GM12878 (cell line): Measurements from ENCODE around the gene TEDC1. TPM values are rescaled to one million over a fixed set of nuclear protein-coding genes. Genes with fewer than 3 reads are reported as not detected.

Source experiments
- ATAC-seq: fragments of 200-7000 bp; cut with Tn5 transposase; 3 replicates; pipeline ENCODE4 v1.9.1; 2020; ENCODE audit warnings: mild to moderate bottlenecking, moderate library complexity
- BruUV-seq: library from RNA; stranded (reverse); fragments of 400-500 nt; replicated peaks from 2 replicates; lab custom pipeline; 2021; lab: Mats Ljungman, UMichigan
- CTCF ChIA-PET: fragments of 300-600 bp; sonication (Branson Sonifier 250); formaldehyde crosslinking; extraction: SDS; loops from one replicate; lab custom pipeline; 2021; ENCODE audit warnings: inconsistent platforms; lab: Yijun Ruan, JAX
- POLR2A ChIA-PET: fragments of 350-600 bp; formaldehyde crosslinking; extraction: SDS; loops from one replicate; lab custom pipeline; 2021; ENCODE audit warnings: inconsistent platforms; lab: Charles Lee
- RAD21 ChIA-PET: fragments of 300-600 bp; sonication (Branson Sonifier 250); formaldehyde crosslinking; loops from one replicate; lab custom pipeline; 2023; ENCODE audit warnings: antibody characterized with exemption; ENCODE audit not compliant: unreplicated experiment; lab: Charles Lee
- SMC1A ChIA-PET: fragments of 300-600 bp; sonication (Branson Sonifier 250); formaldehyde crosslinking; loops from one replicate; lab custom pipeline; 2023; ENCODE audit not compliant: unreplicated experiment, uncharacterized antibody; lab: Charles Lee
- DNase-seq: peaks from one replicate; pipeline ENCODE4 v3.0.0-alpha.2; 2011; ENCODE audit warnings: low read depth, low spot score
- FAIRE-seq: peaks from 3 replicates; lab custom pipeline; 2011; peaks lifted over from hg19 to GRCh38; lab: Jason Lieb, UNC
- H2AFZ ChIP-seq: 2 replicates; pipeline ENCODE4 v1.6.0; 2011; ENCODE audit warnings: low read depth, low read length, control low read depth; ENCODE audit not compliant: control insufficient read depth
- H3K27ac ChIP-seq: 2 replicates; pipeline ENCODE4 v1.5.1; 2011; ENCODE audit warnings: control low read depth; ENCODE audit not compliant: control insufficient read depth, insufficient read depth
- H3K27me3 ChIP-seq, 2 experiments: replicated peaks in 1 of 2; 2 replicates each; pipeline versions ENCODE4 v1.6.0 to v1.6.1; 2011; ENCODE audit warnings: low read length in 1 of 2; ENCODE audit not compliant: control insufficient read depth in 2 of 2, insufficient read depth in 2 of 2
- H3K36me3 ChIP-seq, 2 experiments: 2 replicates each; pipeline ENCODE4 v1.5.1; 2011; ENCODE audit warnings: low read length in 1 of 2; ENCODE audit not compliant: control insufficient read depth in 2 of 2, insufficient read depth in 2 of 2
- H3K4me1 ChIP-seq: 2 replicates; pipeline ENCODE4 v1.6.1; 2011; ENCODE audit warnings: mild to moderate bottlenecking, low read length, moderate library complexity, mixed read lengths; ENCODE audit not compliant: control insufficient read depth, insufficient read depth
- H3K4me2 ChIP-seq: 2 replicates; pipeline ENCODE4 v1.6.0; 2011; ENCODE audit warnings: control low read depth; ENCODE audit not compliant: control insufficient read depth, insufficient read depth
- H3K4me3 ChIP-seq: fragments of 200-600 bp; sonication (generic); 2 replicates; pipeline ENCODE4 v1.5.1; 2016
- H3K79me2 ChIP-seq: 2 replicates; pipeline ENCODE4 v1.6.0; 2011; ENCODE audit warnings: low read length; ENCODE audit not compliant: control insufficient read depth, insufficient read depth
- H3K9ac ChIP-seq: 2 replicates; pipeline ENCODE4 v1.8.0; 2011; ENCODE audit warnings: low read length, control low read depth, mixed read lengths; ENCODE audit not compliant: control insufficient read depth, insufficient read depth
- H3K9me3 ChIP-seq: replicated peaks from 3 replicates; pipeline ENCODE4 v1.5.1; 2011; ENCODE audit warnings: mild to moderate bottlenecking, low read length; ENCODE audit not compliant: control insufficient read depth, insufficient read depth
- H4K20me1 ChIP-seq: 2 replicates; pipeline ENCODE4 v1.6.0; 2011; ENCODE audit not compliant: control insufficient read depth, insufficient read depth
- CTCF ChIP-seq, 3 experiments: IDR thresholded peaks in 2 of 3; conservative IDR thresholded peaks in 1 of 3; 2 replicates each; pipeline ENCODE4 v1.5.1; 2011; ENCODE audit warnings: low read depth in 3 of 3, low read length in 3 of 3, mild to moderate bottlenecking in 3 of 3, control low read depth in 2 of 3, moderate library complexity in 2 of 3, inconsistent platforms in 1 of 3, mixed read lengths in 1 of 3; ENCODE audit not compliant: control insufficient read depth in 2 of 3, insufficient read depth in 1 of 3; ENCODE audit errors: extremely low read depth in 1 of 3
- HDGF ChIP-seq: fragments of 450-650 bp; IDR thresholded peaks from 2 replicates; pipeline ENCODE4 v1.6.1; 2016; ENCODE audit warnings: antibody characterized with exemption
- KLF5 ChIP-seq: fragments of 450-650 bp; IDR thresholded peaks from 2 replicates; pipeline ENCODE4 v1.6.1; 2014; ENCODE audit warnings: mild to moderate bottlenecking; ENCODE audit not compliant: partially characterized antibody
- YY1 ChIP-seq: IDR thresholded peaks from 2 replicates; pipeline ENCODE4 v1.6.1; 2011; ENCODE audit warnings: low read depth, mild to moderate bottlenecking, low read length
- ZBTB33 ChIP-seq: fragments of 450-650 bp; IDR thresholded peaks from 2 replicates; pipeline ENCODE4 v1.6.1; 2017; ENCODE audit warnings: mild to moderate bottlenecking
- WGBS: methylation state at CpG from one replicate; pipeline ENCODE4 v1.1.6; 2016; ENCODE audit warnings: low lambda C conversion rate; ENCODE audit not compliant: insufficient replicate concordance, insufficient coverage; ENCODE audit errors: missing lambda C conversion rate; 5-methylcytosine and 5-hydroxymethylcytosine counted together
- in situ Hi-C: fragments of 300-500 bp; cut with MboI; formaldehyde crosslinking; loops from 9 replicates; pipeline ENCODE4 v1.14.3; 2018; ENCODE audit warnings: mixed read lengths
- intact Hi-C: fragments of 100-400 bp; cut with micrococcal nuclease; formaldehyde crosslinking; loops from one replicate; pipeline ENCODE4 v1.14.2; 2022; ENCODE audit not compliant: unreplicated experiment
- polyA plus RNA-seq, 11 experiments: library from polyadenylated mRNA; depleted of rRNA in 4 of 11; unstranded in 6 of 11; stranded (reverse) in 5 of 11; fragments of >200 nt; fragmentation: Nextera tagmentation in 4 of 11; fragmentation: Illumina TruSeq in 1 of 11; extraction: Ambion mirVana in 4 of 11; extraction: Trizol in 1 of 11; gene quantifications; 1 replicate in 1 of 11; 2 replicates in 10 of 11; pipeline versions ENCODE4 v1.2.1 to v1.2.3, GENCODE V29; 2011 to 2016; ENCODE audit warnings: inconsistent platforms in 2 of 11, missing spikeins in 2 of 11, low read depth in 1 of 11
- total RNA-seq, 4 experiments: library from RNA; depleted of rRNA in 3 of 4; stranded (reverse); fragments of >200 nt in 3 of 4; fragmentation: Illumina TruSeq in 1 of 4; extraction: Trizol in 1 of 4; gene quantifications; 2 replicates each; pipeline versions ENCODE4 v1.2.1 to v1.2.3, GENCODE V29; 2013 to 2021

TEDC1 gene
- total and polyA plus RNA-seq, 10 of the 15 experiments (the other 5 are each of a cell fraction or from before 2014, with no cell fraction given) = 0.19 to 34.2 (median 14.5) TPM

GRCh38 chr14:105485739-105486162 is 5.3 kb upstream of the TEDC1 start:
- WGBS = 4% methylated on average over 12 of the region's 12 CpGs
- TF ChIP-seq ZBTB33 = peak; percentile 89
- peak; percentile 23 to 44 (median 29); a peak in 3 of 6 replicates for TF ChIP-seq CTCF (IDR thresholded peaks at IDR 0.05 in 2 of 3, conservative IDR thresholded peaks at IDR 0.05 in 1 of 3; ENCODE audit: control insufficient read depth in 2 of 3, extremely low read depth in 1 of 3, insufficient read depth in 1 of 3, low read depth in 3 of 3, low read length in 3 of 3)
- TF ChIP-seq HDGF = peak; percentile 84
- TF ChIP-seq KLF5 = no peak
- peak; percentile 65 for TF ChIP-seq YY1
- TF ChIP-seq, all 136 proteins: peak for 4
- Histone ChIP-seq H2AFZ (no peak overlapping the region), H3K9me3 (no peaks in the 10 kb centered on the region), H3K36me3 (no peaks in the 10 kb centered on the region), H3K4me1 (peaks cover 37% of the 10 kb centered on the region), H3K4me2 (peak overlapping the region; percentile 100), H3K79me2 (peaks cover 3% of the 10 kb centered on the region), H3K9ac (no peak overlapping the region), H3K27ac (no peak overlapping the region), H3K27me3 (no peaks in the 10 kb centered on the region), H3K4me3 (no peak overlapping the region), H4K20me1 (no peaks in the 10 kb centered on the region)
- intact Hi-C loops (loop anchor here (10.0 kb wide), 1 partner anchor 421 kb away; the partner anchor contains the start of gene GPR132), in situ Hi-C loops (loop anchor here (5.0 kb wide), 1 partner anchor 113 kb away; no protein-coding TSS in a partner anchor)
- ChIA-PET CTCF (interaction anchor here (0.6 to 1.8 kb wide), 4 partner anchors 81 to 120 kb away, joined by 3 to 7 read pairs (median 4); no protein-coding TSS in a partner anchor), RAD21 (interaction anchor here (0.7 kb wide), 1 partner anchor 43 kb away, joined by 3 read pairs; no protein-coding TSS in a partner anchor), POLR2A (no interaction called here), SMC1A (interaction anchor here (1.1 kb wide), 1 partner anchor 43 kb away, joined by 3 read pairs; no protein-coding TSS in a partner anchor)
- no peak for FAIRE-seq
- BruUV-seq = no TSS peak
- DNase-seq = no peak
- no peak; the same call in 2 of the 3 replicates for ATAC-seq
